K562 (cell line): Measurements from ENCODE around the gene SMIM23. TPM values are rescaled to one million over a fixed set of nuclear protein-coding genes. Genes with fewer than 3 reads are reported as not detected.

Source experiments
- ATAC-seq: fragments of 200-7000 bp; cut with Tn5 transposase; 3 replicates; pipeline ENCODE4 v1.9.1; 2020; ENCODE audit warnings: moderate library complexity
- BruUV-seq: library from RNA; stranded (reverse); fragments of 400-500 nt; replicated peaks from 2 replicates; lab custom pipeline; 2021; lab: Mats Ljungman, UMichigan
- CTCF ChIA-PET: fragments of 300-600 bp; formaldehyde crosslinking; extraction: SDS; loops from one replicate; lab custom pipeline; 2021; ENCODE audit warnings: low intra/inter-chr PET ratio; lab: Yijun Ruan, JAX
- POLR2A ChIA-PET: fragments of 300-600, 350-650 bp; sonication (Branson Sonifier 250); formaldehyde crosslinking; extraction: SDS; loops from one replicate; lab custom pipeline; 2021; ENCODE audit warnings: antibody characterized with exemption, inconsistent platforms; lab: Yijun Ruan, JAX
- DNase-seq, 4 experiments: peaks; one replicate each; pipeline versions ENCODE4 v3.0.0 to v3.0.0-alpha.2; 2011 to 2018; ENCODE audit warnings: low spot score in 3 of 4, mixed read lengths in 3 of 4; ENCODE audit errors: extremely low read depth in 1 of 4
- FAIRE-seq: peaks from 2 replicates; lab custom pipeline; 2011; peaks lifted over from hg19 to GRCh38; lab: Jason Lieb, UNC
- H2AFZ ChIP-seq: 2 replicates; pipeline ENCODE4 v1.6.0; 2011; ENCODE audit warnings: low read depth, low read length, control low read depth, inconsistent platforms
- H3K27ac ChIP-seq: fragments of 200-600 bp; 3 replicates; pipeline ENCODE4 v1.8.0; 2011; ENCODE audit warnings: low read depth, mild to moderate bottlenecking, control low read depth, inconsistent platforms, low read length, moderate library complexity, mixed read lengths; ENCODE audit errors: extremely low read depth
- H3K27me3 ChIP-seq, 2 experiments: fragments of 300-600 bp in 1 of 2; 2 replicates in 1 of 2; 3 replicates in 1 of 2; pipeline versions ENCODE4 v1.6.0 to v1.8.0; 2011; ENCODE audit warnings: inconsistent platforms in 2 of 2, low read length in 2 of 2, mild to moderate bottlenecking in 1 of 2, mixed read lengths in 1 of 2, moderate library complexity in 1 of 2; ENCODE audit not compliant: control insufficient read depth in 2 of 2, insufficient read depth in 2 of 2
- H3K36me3 ChIP-seq: fragments of 300-600 bp; 3 replicates; pipeline ENCODE4 v1.8.0; 2011; ENCODE audit warnings: mild to moderate bottlenecking, low read length, inconsistent platforms; ENCODE audit not compliant: control insufficient read depth, insufficient read depth
- H3K4me1 ChIP-seq, 2 experiments: fragments of 200-600 bp in 1 of 2; replicated peaks in 1 of 2; 2 replicates in 1 of 2; 3 replicates in 1 of 2; pipeline versions ENCODE4 v1.5.1 to v1.8.0; 2011; ENCODE audit warnings: inconsistent platforms in 2 of 2, low read length in 2 of 2, mild to moderate bottlenecking in 1 of 2, mixed read lengths in 1 of 2, moderate library complexity in 1 of 2; ENCODE audit not compliant: control insufficient read depth in 2 of 2, insufficient read depth in 2 of 2
- H3K4me2 ChIP-seq: 2 replicates; pipeline ENCODE4 v1.6.1; 2011; ENCODE audit warnings: low read length, control low read depth, inconsistent platforms, mixed read lengths; ENCODE audit not compliant: insufficient read depth
- H3K4me3 ChIP-seq: fragments of 200-600 bp; sonication (generic), shearing (Covaris generic); 2 replicates; pipeline ENCODE4 v1.5.1; 2016; ENCODE audit warnings: control low read depth, inconsistent platforms
- H3K79me2 ChIP-seq: fragments of 200-600 bp; 3 replicates; pipeline ENCODE4 v1.8.0; 2011; ENCODE audit warnings: low read length, inconsistent platforms; ENCODE audit not compliant: control insufficient read depth, insufficient read depth
- H3K9ac ChIP-seq, 2 experiments: 2 replicates each; pipeline versions ENCODE4 v1.6.0 to v1.6.1; 2011; ENCODE audit warnings: low read depth in 2 of 2, low read length in 2 of 2, control low read depth in 1 of 2, inconsistent platforms in 1 of 2, mild to moderate bottlenecking in 1 of 2, mixed read lengths in 1 of 2; ENCODE audit not compliant: insufficient read depth in 1 of 2
- H3K9me1 ChIP-seq: one replicate; pipeline ENCODE4 v1.6.0; 2011; ENCODE audit warnings: inconsistent platforms, mild to moderate bottlenecking, low read length, moderate library complexity; ENCODE audit not compliant: control insufficient read depth, insufficient read depth
- H3K9me3 ChIP-seq: replicated peaks from 2 replicates; pipeline ENCODE4 v1.5.1; 2011; ENCODE audit warnings: low read depth, low read length, inconsistent platforms; ENCODE audit not compliant: control insufficient read depth, insufficient read depth
- H4K20me1 ChIP-seq: replicated peaks from 2 replicates; pipeline ENCODE4 v1.6.1; 2011; ENCODE audit warnings: low read length, inconsistent platforms, mixed read lengths; ENCODE audit not compliant: control insufficient read depth, insufficient read depth
- EHMT2 ChIP-seq: fragments of 450-650 bp; IDR thresholded peaks from 2 replicates; pipeline ENCODE4 v1.6.1; 2018; ENCODE audit warnings: antibody characterized with exemption
- GTF2E2 ChIP-seq: fragments of 200-800 bp; sonication (Bioruptor generic); IDR thresholded peaks from 2 replicates; pipeline ENCODE4 v1.6.1; 2016; ENCODE audit warnings: missing genetic modification characterization, missing compliant biosample characterization
- MYNN ChIP-seq, 2 experiments: sonication (generic); formaldehyde crosslinking in 1 of 2; IDR thresholded peaks; 2 replicates each; pipeline versions ENCODE4 v1.5.0 to v1.6.1; 2016 to 2020; ENCODE audit warnings: antibody characterized with exemption in 1 of 2, missing genetic modification reagents in 1 of 2
- NCOR1 ChIP-seq: fragments of 450-650 bp; IDR thresholded peaks from 2 replicates; pipeline ENCODE4 v1.6.1; 2016; ENCODE audit warnings: mild to moderate bottlenecking, moderate library complexity
- RBM14 ChIP-seq: fragments of 200-400 bp; formaldehyde crosslinking; IDR thresholded peaks from 2 replicates; pipeline ENCODE4 v1.6.1; 2018; ENCODE audit warnings: low read depth, mild to moderate bottlenecking, low read length, moderate library complexity, borderline replicate concordance; ENCODE audit not compliant: insufficient read depth
- TAF15 ChIP-seq: fragments of 200-400 bp; formaldehyde crosslinking; IDR thresholded peaks from 2 replicates; pipeline ENCODE4 v1.6.1; 2017; ENCODE audit warnings: mild to moderate bottlenecking, low read depth, low read length, moderate library complexity
- TAF9B ChIP-seq: fragments of 450-650 bp; IDR thresholded peaks from 2 replicates; pipeline ENCODE4 v1.6.1; 2018; ENCODE audit warnings: mild to moderate bottlenecking; ENCODE audit not compliant: partially characterized antibody
- ZNF644 ChIP-seq: fragments of 200-800 bp; sonication (Bioruptor generic); IDR thresholded peaks from 2 replicates; pipeline ENCODE4 v1.6.1; 2016; ENCODE audit warnings: low read depth, missing genetic modification characterization, missing compliant biosample characterization
- ZNF766 ChIP-seq: fragments of 200-800 bp; sonication (Bioruptor generic); conservative IDR thresholded peaks from 2 replicates; pipeline ENCODE4 v1.6.1; 2016; ENCODE audit warnings: missing genetic modification characterization, missing compliant biosample characterization
- ZNF778 ChIP-seq: fragments of 450-650 bp; formaldehyde crosslinking; IDR thresholded peaks from 2 replicates; pipeline ENCODE4 v1.4.0; 2020; ENCODE audit warnings: mild to moderate bottlenecking, moderate library complexity
- WGBS: fragments of 100-300 bp; shearing (Covaris generic); methylation state at CpG from one replicate; pipeline ENCODE4 v1.1.6; 2016; ENCODE audit warnings: low coverage, mixed read lengths; ENCODE audit not compliant: insufficient coverage; ENCODE audit errors: missing lambda C conversion rate; 5-methylcytosine and 5-hydroxymethylcytosine counted together
- in situ Hi-C: fragments of 300-500 bp; cut with MboI; formaldehyde crosslinking; loops from 4 replicates; pipeline ENCODE4 v1.15.0; 2018; ENCODE audit warnings: inconsistent platforms, mixed read lengths
- intact Hi-C: fragments of 100-400 bp; cut with micrococcal nuclease; formaldehyde crosslinking; loops from 2 replicates; pipeline ENCODE4 v1.14.2; 2022
- polyA plus RNA-seq, 8 experiments: library from polyadenylated mRNA; depleted of rRNA in 4 of 8; stranded (reverse) in 5 of 8; unstranded in 3 of 8; fragments of >200 nt; fragmentation: Nextera tagmentation in 2 of 8; fragmentation: Illumina TruSeq in 1 of 8; extraction: Ambion mirVana in 2 of 8; extraction: Trizol in 1 of 8; gene quantifications; 2 replicates each; pipeline versions ENCODE4 v1.2.1 to v1.2.3, GENCODE V29; 2011 to 2014; ENCODE audit warnings: inconsistent platforms in 1 of 8, missing spikeins in 1 of 8
- total RNA-seq, 7 experiments: library from RNA; depleted of rRNA in 6 of 7; stranded (reverse); fragments of >200 nt in 6 of 7; fragmentation: Illumina TruSeq in 2 of 7; extraction: Trizol in 2 of 7; gene quantifications; 2 replicates each; pipeline versions ENCODE4 v1.2.1 to v1.2.3, GENCODE V29; 2011 to 2021; ENCODE audit warnings: low replicate concordance in 1 of 7
- TF ChIP-seq, protein P1 (sequence below): fragments of 200-600 bp; sonication (generic); IDR thresholded peaks from one replicate; pipeline ENCODE4 v1.6.1; 2012; ENCODE audit warnings: mild to moderate bottlenecking, low read depth, low read length, inconsistent platforms

The SMIM23 gene
- total and polyA plus RNA-seq, 9 of the 15 experiments (the other 6 are each of a cell fraction or from before 2014, with no cell fraction given), result not detected

DNA sequence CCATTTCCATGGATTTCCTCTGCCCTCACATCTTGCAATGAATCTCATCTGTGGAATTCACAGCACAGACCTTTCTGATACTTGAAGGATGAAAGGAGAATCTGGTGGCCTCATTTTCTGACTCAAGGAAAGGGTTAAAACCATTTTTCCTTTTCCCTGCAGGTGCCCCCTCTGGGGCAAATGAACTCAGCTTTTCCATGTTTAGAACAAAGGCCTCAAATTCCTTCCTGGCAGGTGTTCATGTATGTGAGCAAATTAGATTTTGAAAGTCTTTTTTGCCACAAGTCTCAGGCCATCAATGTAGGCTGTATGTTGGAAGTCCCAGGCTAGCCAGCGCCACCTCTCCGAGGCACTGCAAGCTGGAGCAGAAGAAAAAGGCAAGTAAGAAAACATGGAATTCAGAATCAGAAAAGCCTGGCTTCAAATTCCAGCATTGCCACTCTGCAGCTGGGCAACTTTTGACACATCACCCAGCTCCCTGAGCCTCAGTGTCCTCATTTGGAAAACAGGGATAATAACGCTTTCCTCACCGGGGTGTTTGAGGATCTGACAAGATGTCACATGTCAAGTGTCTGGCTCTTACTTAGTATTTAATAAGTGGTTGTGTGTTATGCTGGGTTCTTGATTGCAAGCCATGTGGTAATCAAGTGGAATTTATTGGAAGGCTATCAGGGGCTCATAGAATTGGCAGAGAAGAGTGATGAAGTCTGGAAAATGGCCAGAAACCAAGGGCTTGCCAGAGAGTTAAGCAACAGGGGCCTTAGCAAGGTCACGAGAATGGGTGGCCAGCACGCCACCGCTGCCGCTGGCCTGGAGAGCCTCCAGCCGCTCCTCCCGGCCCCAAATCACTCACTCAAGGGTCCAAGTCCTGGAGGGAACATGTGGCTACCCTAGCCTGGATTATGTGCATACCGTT lies 48.4 kb upstream of the SMIM23 start:
- ATAC-seq, result no peak
- ChIA-PET CTCF (no interaction called here), POLR2A (no interaction called here)
- H3K4me3 ChIP-seq, result no peak overlapping the region
- H2AFZ ChIP-seq, result no peak overlapping the region
- no peak overlapping the region for H3K4me2 ChIP-seq
- no peaks in the 10 kb centered on the region for H3K79me2 ChIP-seq
- H3K36me3 ChIP-seq, result no peaks in the 10 kb centered on the region
- WGBS, result 1% methylated on average over 11 of the region's 11 CpGs
- peaks cover 9 to 33% of the 10 kb centered on the region in 2 experiments; a peak in 4 of 5 replicates for H3K27me3 ChIP-seq
- H3K4me1 ChIP-seq, result no peaks in the 10 kb centered on the region
- no peaks in the 10 kb centered on the region for H3K9me1 ChIP-seq
- BruUV-seq, result no TSS peak
- no peaks in the 10 kb centered on the region for H3K9me3 ChIP-seq
- DNase-seq, result no peak
- no peak for FAIRE-seq
- H3K9ac ChIP-seq, result no peak overlapping the region
- H4K20me1 ChIP-seq, result no peaks in the 10 kb centered on the region
- no peak overlapping the region for H3K27ac ChIP-seq
- in situ Hi-C loops, result no loop called here
- intact Hi-C loops, result no loop called here
- TF ChIP-seq TAF9B (no peak), ZNF766 (CRISPR knock-in tag) (no peak), MYNN (IDR thresholded peaks at IDR 0.05) (no peak), MYNN (CRISPR knock-in tag; IDR thresholded peaks at IDR 0.05) (no peak), EHMT2 (no peak), TAF15 (no peak), RBM14 (no peak), NCOR1 (no peak), ZNF644 (no peak), GTF2E2 (no peak), ZNF778 (CRISPR knock-in tag) (no peak)
- TF ChIP-seq, protein P1, sequence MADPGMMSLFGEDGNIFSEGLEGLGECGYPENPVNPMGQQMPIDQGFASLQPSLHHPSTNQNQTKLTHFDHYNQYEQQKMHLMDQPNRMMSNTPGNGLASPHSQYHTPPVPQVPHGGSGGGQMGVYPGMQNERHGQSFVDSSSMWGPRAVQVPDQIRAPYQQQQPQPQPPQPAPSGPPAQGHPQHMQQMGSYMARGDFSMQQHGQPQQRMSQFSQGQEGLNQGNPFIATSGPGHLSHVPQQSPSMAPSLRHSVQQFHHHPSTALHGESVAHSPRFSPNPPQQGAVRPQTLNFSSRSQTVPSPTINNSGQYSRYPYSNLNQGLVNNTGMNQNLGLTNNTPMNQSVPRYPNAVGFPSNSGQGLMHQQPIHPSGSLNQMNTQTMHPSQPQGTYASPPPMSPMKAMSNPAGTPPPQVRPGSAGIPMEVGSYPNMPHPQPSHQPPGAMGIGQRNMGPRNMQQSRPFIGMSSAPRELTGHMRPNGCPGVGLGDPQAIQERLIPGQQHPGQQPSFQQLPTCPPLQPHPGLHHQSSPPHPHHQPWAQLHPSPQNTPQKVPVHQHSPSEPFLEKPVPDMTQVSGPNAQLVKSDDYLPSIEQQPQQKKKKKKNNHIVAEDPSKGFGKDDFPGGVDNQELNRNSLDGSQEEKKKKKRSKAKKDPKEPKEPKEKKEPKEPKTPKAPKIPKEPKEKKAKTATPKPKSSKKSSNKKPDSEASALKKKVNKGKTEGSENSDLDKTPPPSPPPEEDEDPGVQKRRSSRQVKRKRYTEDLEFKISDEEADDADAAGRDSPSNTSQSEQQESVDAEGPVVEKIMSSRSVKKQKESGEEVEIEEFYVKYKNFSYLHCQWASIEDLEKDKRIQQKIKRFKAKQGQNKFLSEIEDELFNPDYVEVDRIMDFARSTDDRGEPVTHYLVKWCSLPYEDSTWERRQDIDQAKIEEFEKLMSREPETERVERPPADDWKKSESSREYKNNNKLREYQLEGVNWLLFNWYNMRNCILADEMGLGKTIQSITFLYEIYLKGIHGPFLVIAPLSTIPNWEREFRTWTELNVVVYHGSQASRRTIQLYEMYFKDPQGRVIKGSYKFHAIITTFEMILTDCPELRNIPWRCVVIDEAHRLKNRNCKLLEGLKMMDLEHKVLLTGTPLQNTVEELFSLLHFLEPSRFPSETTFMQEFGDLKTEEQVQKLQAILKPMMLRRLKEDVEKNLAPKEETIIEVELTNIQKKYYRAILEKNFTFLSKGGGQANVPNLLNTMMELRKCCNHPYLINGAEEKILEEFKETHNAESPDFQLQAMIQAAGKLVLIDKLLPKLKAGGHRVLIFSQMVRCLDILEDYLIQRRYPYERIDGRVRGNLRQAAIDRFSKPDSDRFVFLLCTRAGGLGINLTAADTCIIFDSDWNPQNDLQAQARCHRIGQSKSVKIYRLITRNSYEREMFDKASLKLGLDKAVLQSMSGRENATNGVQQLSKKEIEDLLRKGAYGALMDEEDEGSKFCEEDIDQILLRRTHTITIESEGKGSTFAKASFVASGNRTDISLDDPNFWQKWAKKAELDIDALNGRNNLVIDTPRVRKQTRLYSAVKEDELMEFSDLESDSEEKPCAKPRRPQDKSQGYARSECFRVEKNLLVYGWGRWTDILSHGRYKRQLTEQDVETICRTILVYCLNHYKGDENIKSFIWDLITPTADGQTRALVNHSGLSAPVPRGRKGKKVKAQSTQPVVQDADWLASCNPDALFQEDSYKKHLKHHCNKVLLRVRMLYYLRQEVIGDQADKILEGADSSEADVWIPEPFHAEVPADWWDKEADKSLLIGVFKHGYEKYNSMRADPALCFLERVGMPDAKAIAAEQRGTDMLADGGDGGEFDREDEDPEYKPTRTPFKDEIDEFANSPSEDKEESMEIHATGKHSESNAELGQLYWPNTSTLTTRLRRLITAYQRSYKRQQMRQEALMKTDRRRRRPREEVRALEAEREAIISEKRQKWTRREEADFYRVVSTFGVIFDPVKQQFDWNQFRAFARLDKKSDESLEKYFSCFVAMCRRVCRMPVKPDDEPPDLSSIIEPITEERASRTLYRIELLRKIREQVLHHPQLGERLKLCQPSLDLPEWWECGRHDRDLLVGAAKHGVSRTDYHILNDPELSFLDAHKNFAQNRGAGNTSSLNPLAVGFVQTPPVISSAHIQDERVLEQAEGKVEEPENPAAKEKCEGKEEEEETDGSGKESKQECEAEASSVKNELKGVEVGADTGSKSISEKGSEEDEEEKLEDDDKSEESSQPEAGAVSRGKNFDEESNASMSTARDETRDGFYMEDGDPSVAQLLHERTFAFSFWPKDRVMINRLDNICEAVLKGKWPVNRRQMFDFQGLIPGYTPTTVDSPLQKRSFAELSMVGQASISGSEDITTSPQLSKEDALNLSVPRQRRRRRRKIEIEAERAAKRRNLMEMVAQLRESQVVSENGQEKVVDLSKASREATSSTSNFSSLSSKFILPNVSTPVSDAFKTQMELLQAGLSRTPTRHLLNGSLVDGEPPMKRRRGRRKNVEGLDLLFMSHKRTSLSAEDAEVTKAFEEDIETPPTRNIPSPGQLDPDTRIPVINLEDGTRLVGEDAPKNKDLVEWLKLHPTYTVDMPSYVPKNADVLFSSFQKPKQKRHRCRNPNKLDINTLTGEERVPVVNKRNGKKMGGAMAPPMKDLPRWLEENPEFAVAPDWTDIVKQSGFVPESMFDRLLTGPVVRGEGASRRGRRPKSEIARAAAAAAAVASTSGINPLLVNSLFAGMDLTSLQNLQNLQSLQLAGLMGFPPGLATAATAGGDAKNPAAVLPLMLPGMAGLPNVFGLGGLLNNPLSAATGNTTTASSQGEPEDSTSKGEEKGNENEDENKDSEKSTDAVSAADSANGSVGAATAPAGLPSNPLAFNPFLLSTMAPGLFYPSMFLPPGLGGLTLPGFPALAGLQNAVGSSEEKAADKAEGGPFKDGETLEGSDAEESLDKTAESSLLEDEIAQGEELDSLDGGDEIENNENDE, result no peak
